SK-N-SH (cell line): ENCODE results near the gene COL24A1. TPM values are rescaled to one million over a fixed set of nuclear protein-coding genes. Genes with fewer than 3 reads are reported as not detected.

Experiments used
- CTCF ChIA-PET: fragments of 300-600, 350-600 bp; formaldehyde crosslinking; extraction: SDS; loops from one replicate; lab custom pipeline; 2021; lab: Yijun Ruan, JAX
- POLR2A ChIA-PET: fragments of 350-600 bp; sonication (Branson Sonifier 250); formaldehyde crosslinking; extraction: SDS; loops from one replicate; lab custom pipeline; 2020; ENCODE audit warnings: antibody characterized with exemption, inconsistent platforms; lab: Yijun Ruan, JAX
- DNase-seq: peaks from one replicate; pipeline ENCODE4 v3.0.0; 2012
- H2AFZ ChIP-seq: fragments of 200-600 bp; sonication (generic); 2 replicates; pipeline ENCODE4 v1.8.1; 2016; ENCODE audit warnings: antibody characterized with exemption, mild to moderate bottlenecking, low read depth
- H3F3A ChIP-seq: fragments of 200-600 bp; sonication (generic); replicated peaks from 2 replicates; pipeline ENCODE3; 2016; ENCODE audit warnings: antibody characterized with exemption, mild to moderate bottlenecking; ENCODE audit not compliant: insufficient read depth
- H3K27ac ChIP-seq, 2 experiments: fragments of 200-500 bp in 1 of 2; fragments of 200-600 bp in 1 of 2; sonication (Bioruptor generic) in 1 of 2; sonication (generic), shearing (Covaris generic) in 1 of 2; 2 replicates each; pipeline versions ENCODE4 v1.5.1 to v1.6.1; 2014 to 2016; ENCODE audit warnings: low read depth in 2 of 2, inconsistent platforms in 1 of 2, low read length in 1 of 2, mild to moderate bottlenecking in 1 of 2, mixed read lengths in 1 of 2
- H3K27me3 ChIP-seq: fragments of 200-600 bp; sonication (generic), shearing (Covaris generic); 2 replicates; pipeline ENCODE4 v1.6.1; 2016; ENCODE audit warnings: mixed run types; ENCODE audit not compliant: insufficient read depth
- H3K36me3 ChIP-seq, 2 experiments: fragments of 200-500 bp in 1 of 2; fragments of 200-600 bp in 1 of 2; sonication (Bioruptor generic) in 1 of 2; sonication (generic) in 1 of 2; replicated peaks in 1 of 2; 2 replicates each; pipeline versions ENCODE3 to v1.5.1; 2014 to 2016; ENCODE audit warnings: low read length in 1 of 2, mild to moderate bottlenecking in 1 of 2; ENCODE audit not compliant: insufficient read depth in 2 of 2, control insufficient read depth in 1 of 2
- H3K4me1 ChIP-seq, 2 experiments: fragments of 200-500 bp in 1 of 2; fragments of 200-600 bp in 1 of 2; sonication (Bioruptor generic) in 1 of 2; sonication (generic), shearing (Covaris generic) in 1 of 2; 2 replicates each; pipeline versions ENCODE4 v1.5.1 to v1.6.1; 2014 to 2016; ENCODE audit warnings: low read depth in 1 of 2, low read length in 1 of 2, mixed run types in 1 of 2; ENCODE audit not compliant: insufficient read depth in 2 of 2, control insufficient read depth in 1 of 2
- H3K4me2 ChIP-seq: fragments of 200-600 bp; sonication (generic), shearing (Covaris generic); 2 replicates; pipeline ENCODE4 v1.6.1; 2017; ENCODE audit warnings: mixed run types
- H3K4me3 ChIP-seq, 2 experiments: fragments of 200-500 bp in 1 of 2; fragments of 200-600 bp in 1 of 2; sonication (Bioruptor generic) in 1 of 2; sonication (generic), shearing (Covaris generic) in 1 of 2; 2 replicates each; pipeline versions ENCODE4 v1.5.1 to v1.8.1; 2014 to 2016; ENCODE audit warnings: low read depth in 2 of 2, inconsistent platforms in 1 of 2, low read length in 1 of 2, mild to moderate bottlenecking in 1 of 2, mixed read lengths in 1 of 2, moderate library complexity in 1 of 2
- H3K79me2 ChIP-seq: fragments of 200-600 bp; sonication (generic); 2 replicates; pipeline ENCODE4 v1.8.1; 2017; ENCODE audit warnings: mild to moderate bottlenecking; ENCODE audit not compliant: insufficient read depth
- H3K9ac ChIP-seq: fragments of 200-600 bp; sonication (generic); 2 replicates; pipeline ENCODE4 v1.6.1; 2017; ENCODE audit warnings: mixed run types
- H3K9me2 ChIP-seq: fragments of 200-600 bp; sonication (generic); 2 replicates; pipeline ENCODE4 v1.6.1; 2017; ENCODE audit warnings: mixed run types
- H3K9me3 ChIP-seq: fragments of 200-600 bp; sonication (generic); 2 replicates; pipeline ENCODE4 v1.6.1; 2017; ENCODE audit warnings: mixed run types, mild to moderate bottlenecking, moderate library complexity
- H4K20me1 ChIP-seq: fragments of 200-600 bp; sonication (generic); 2 replicates; pipeline ENCODE4 v1.6.1; 2017; ENCODE audit warnings: mild to moderate bottlenecking, mixed run types; ENCODE audit not compliant: insufficient read depth
- CHD2 ChIP-seq: fragments of 150-350 bp; IDR thresholded peaks from 2 replicates; pipeline ENCODE4 v1.6.1; 2018; ENCODE audit warnings: low read length; ENCODE audit not compliant: partially characterized antibody
- EZH2phosphoT487 ChIP-seq: fragments of 200-600 bp; sonication (generic); IDR thresholded peaks from 2 replicates; pipeline ENCODE4 v1.6.1; 2017; ENCODE audit warnings: low read depth, mixed run types, mild to moderate bottlenecking, antibody characterized with exemption, moderate library complexity, borderline replicate concordance
- GABPA ChIP-seq: IDR thresholded peaks from 2 replicates; pipeline ENCODE4 v1.4.0; 2012; ENCODE audit warnings: low read depth, mild to moderate bottlenecking
- GATA2 ChIP-seq: sonication (generic); formaldehyde crosslinking; IDR thresholded peaks from 2 replicates; pipeline ENCODE4 v1.5.0; 2020; ENCODE audit warnings: mild to moderate bottlenecking, missing genetic modification reagents
- JUND ChIP-seq: IDR thresholded peaks from 2 replicates; pipeline ENCODE4 v1.4.0; 2012
- MEF2A ChIP-seq: IDR thresholded peaks from 2 replicates; pipeline ENCODE4 v1.4.0; 2012; ENCODE audit warnings: low read depth, borderline replicate concordance
- NRF1 ChIP-seq: IDR thresholded peaks from 2 replicates; pipeline ENCODE4 v1.6.1; 2012; ENCODE audit warnings: low read depth, mild to moderate bottlenecking, low read length
- POLR2AphosphoS5 ChIP-seq: IDR thresholded peaks from 2 replicates; pipeline ENCODE4 v1.6.1; 2012; ENCODE audit warnings: low read depth, low read length
- RCOR1 ChIP-seq: fragments of 150-350 bp; IDR thresholded peaks from 2 replicates; pipeline ENCODE4 v1.6.1; 2017; ENCODE audit warnings: antibody characterized with exemption, low read length
- REST ChIP-seq: IDR thresholded peaks from 2 replicates; pipeline ENCODE4 v1.6.1; 2012; ENCODE audit warnings: mild to moderate bottlenecking, low read depth, low read length, moderate library complexity
- RFX5 ChIP-seq: IDR thresholded peaks from 2 replicates; pipeline ENCODE4 v1.6.1; 2012; ENCODE audit warnings: mild to moderate bottlenecking, improper control_type of control experiment, low read length
- RXRA ChIP-seq: IDR thresholded peaks from 2 replicates; pipeline ENCODE4 v1.4.0; 2012; ENCODE audit warnings: low read depth, mild to moderate bottlenecking, borderline replicate concordance
- SMC3 ChIP-seq: IDR thresholded peaks from 2 replicates; pipeline ENCODE4 v1.6.1; 2012; ENCODE audit warnings: low read depth, low read length, improper control_type of control experiment
- TCF12 ChIP-seq: IDR thresholded peaks from 2 replicates; pipeline ENCODE4 v1.4.0; 2012
- TEAD4 ChIP-seq: IDR thresholded peaks from 2 replicates; pipeline ENCODE4 v1.4.0; 2012; ENCODE audit warnings: mild to moderate bottlenecking, borderline replicate concordance; ENCODE audit not compliant: insufficient read depth
- ZBTB33 ChIP-seq: IDR thresholded peaks from 2 replicates; pipeline ENCODE4 v1.4.0; 2012; ENCODE audit warnings: low read depth, borderline replicate concordance
- WGBS: methylation state at CpG from one replicate; pipeline ENCODE4 v1.1.6; 2017; ENCODE audit warnings: low lambda C conversion rate; 5-methylcytosine and 5-hydroxymethylcytosine counted together
- polyA plus RNA-seq, 3 experiments: library from polyadenylated mRNA; depleted of rRNA; stranded (reverse); fragments of >200 nt; gene quantifications; 2 replicates each; pipeline ENCODE4 v1.2.3, GENCODE V29; 2012

The COL24A1 gene
- polyA plus RNA-seq, 1 of the 3 experiments (the other 2 are of a cell fraction): not detected

GRCh38 chr1:85865213-85865612 lies 291.4 kb downstream of the COL24A1 start:
- ChIA-PET POLR2A (no interaction called here), CTCF (interaction anchor here (0.8 kb wide), 1 partner anchor 8 kb away, joined by 3 read pairs; no protein-coding TSS in a partner anchor)
- H2AFZ ChIP-seq: no peak overlapping the region
- no peaks in the 10 kb centered on the region for H3K36me3 ChIP-seq
- no peaks in the 10 kb centered on the region for H3K9me2 ChIP-seq
- TF ChIP-seq POLR2AphosphoS5: no peak
- no peak for TF ChIP-seq RFX5
- no peak for TF ChIP-seq RXRA
- no peak for TF ChIP-seq NRF1
- TF ChIP-seq EZH2phosphoT487: no peak
- TF ChIP-seq CHD2: no peak
- TF ChIP-seq GABPA: no peak
- no peak for TF ChIP-seq GATA2 (CRISPR knock-in tag)
- TF ChIP-seq TCF12: no peak
- no peak for TF ChIP-seq ZBTB33
- no peak for TF ChIP-seq JUND
- TF ChIP-seq TEAD4: no peak
- TF ChIP-seq REST: no peak
- TF ChIP-seq MEF2A: no peak
- no peak for TF ChIP-seq SMC3
- no peak for TF ChIP-seq RCOR1
- DNase-seq: no peak
- no peaks in the 10 kb centered on the region for H4K20me1 ChIP-seq
- no peaks in the 10 kb centered on the region for H3F3A ChIP-seq
- H3K9me3 ChIP-seq: no peaks in the 10 kb centered on the region
- H3K9ac ChIP-seq: no peak overlapping the region
- H3K4me1 ChIP-seq: no peaks in the 10 kb centered on the region
- H3K27me3 ChIP-seq: peaks cover 1% of the 10 kb centered on the region; the same call in 1 of the 2 replicates
- 20% methylated on average over 1 of the region's 1 CpG for WGBS
- no peaks in the 10 kb centered on the region for H3K79me2 ChIP-seq
- H3K4me2 ChIP-seq: no peak overlapping the region
- no peak overlapping the region for H3K27ac ChIP-seq
- H3K4me3 ChIP-seq: no peak overlapping the region
